ENCODE measurements around the gene IL36RN. TPM values are rescaled to one million over a fixed set of nuclear protein-coding genes. Genes with fewer than 3 reads are reported as not detected.

IL36RN gene
- total RNA-seq, 4 donors from 2014 or later, result 0.93 to 1.7 TPM; not detected in 2

- Histone ChIP-seq H3K9me3 (no peaks in the 10 kb centered on the region), H3K36me3 (no peaks in the 10 kb centered on the region), H3K27ac (no peak overlapping the region), H3K27me3 (peaks cover 3% of the 10 kb centered on the region), H3K4me3 (no peak overlapping the region), H3K4me1 (no peaks in the 10 kb centered on the region)
- no peak for ATAC-seq
- 52 to 53% methylated on average over 3 of the region's 3 CpGs for WGBS, 2 donors (ENCODE audit: low coverage in 1 of 2)
- TF ChIP-seq POLR2AphosphoS5 (IDR thresholded peaks at IDR 0.05) (no peak), EP300 (IDR thresholded peaks at IDR 0.05) (no peak), POLR2A (IDR thresholded peaks at IDR 0.05) (no peak), CTCF (IDR thresholded peaks at IDR 0.05) (no peak)
Observed at GRCh38 chr2:113113807-113114206, 54.8 kb downstream of the IL36RN start.

Small RNA genes within 50 kb of the gene (small RNA-seq; reads per million reads assigned to genes)
- 0 reads per million in 4 donors for gene RNU6-1180P

Other genes with a start within 250 kb of the IL36RN start
- 1 to 10 TPM in 2 of 4 donors, not detected in 2; 2.7 to 3.2 TPM for gene IL1B, start 222.4 kb upstream of the IL36RN start, total RNA-seq
- gene IL37, start 148.0 kb upstream of the IL36RN start, total RNA-seq, result not detected
- gene IL36G, start 81.2 kb upstream of the IL36RN start, total RNA-seq, result 1 to 10 TPM in 1 of 4 donors, under 1 TPM in 1, not detected in 2; 0.78 to 1.8 TPM
- 1 to 10 TPM in 2 of 4 donors, not detected in 2; 1.2 to 9.1 TPM for gene IL36A, start 53.7 kb upstream of the IL36RN start, total RNA-seq
- not detected for gene IL36B, start 6.3 kb upstream of the IL36RN start, total RNA-seq
- gene IL1F10, start 8.8 kb downstream of the IL36RN start, total RNA-seq, result not detected
- gene IL1RN, start 68.4 kb downstream of the IL36RN start, total RNA-seq, result 10 to 100 TPM in 1 of 4 donors, 1 to 10 TPM in 2, under 1 TPM in 1; 0.46 to 32.9 (median 2.7) TPM
- gene PSD4, start 114.8 kb downstream of the IL36RN start, total RNA-seq, result 1 to 10 TPM; 3.0 to 4.4 (median 3.6) TPM
- 1 to 10 TPM in 2 of 4 donors, under 1 TPM in 1, not detected in 1; 0.62 to 2.5 (median 1.1) TPM for gene PAX8, start 219.7 kb downstream of the IL36RN start, total RNA-seq